ENCODE results near the gene IDI2.
"Not testable (repeated sequence)": the region's sequence is repeated elsewhere in the genome, so short reads cannot be mapped to it uniquely, and the experiment has no call there.

The IDI2 gene

GRCh38 chr10:1010703-1011102 lies 15.0 kb downstream of the IDI2 start:
- TF ChIP-seq, protein P1, sequence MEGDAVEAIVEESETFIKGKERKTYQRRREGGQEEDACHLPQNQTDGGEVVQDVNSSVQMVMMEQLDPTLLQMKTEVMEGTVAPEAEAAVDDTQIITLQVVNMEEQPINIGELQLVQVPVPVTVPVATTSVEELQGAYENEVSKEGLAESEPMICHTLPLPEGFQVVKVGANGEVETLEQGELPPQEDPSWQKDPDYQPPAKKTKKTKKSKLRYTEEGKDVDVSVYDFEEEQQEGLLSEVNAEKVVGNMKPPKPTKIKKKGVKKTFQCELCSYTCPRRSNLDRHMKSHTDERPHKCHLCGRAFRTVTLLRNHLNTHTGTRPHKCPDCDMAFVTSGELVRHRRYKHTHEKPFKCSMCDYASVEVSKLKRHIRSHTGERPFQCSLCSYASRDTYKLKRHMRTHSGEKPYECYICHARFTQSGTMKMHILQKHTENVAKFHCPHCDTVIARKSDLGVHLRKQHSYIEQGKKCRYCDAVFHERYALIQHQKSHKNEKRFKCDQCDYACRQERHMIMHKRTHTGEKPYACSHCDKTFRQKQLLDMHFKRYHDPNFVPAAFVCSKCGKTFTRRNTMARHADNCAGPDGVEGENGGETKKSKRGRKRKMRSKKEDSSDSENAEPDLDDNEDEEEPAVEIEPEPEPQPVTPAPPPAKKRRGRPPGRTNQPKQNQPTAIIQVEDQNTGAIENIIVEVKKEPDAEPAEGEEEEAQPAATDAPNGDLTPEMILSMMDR (IDR thresholded peaks at IDR 0.05; ENCODE audit: low read depth, low read length, missing control alignments): no peak
- H3K4me3 ChIP-seq (ENCODE audit: low read depth, low read length): no peak overlapping the region
- DNase-seq (ENCODE audit: low read depth): no peak

DNA sequence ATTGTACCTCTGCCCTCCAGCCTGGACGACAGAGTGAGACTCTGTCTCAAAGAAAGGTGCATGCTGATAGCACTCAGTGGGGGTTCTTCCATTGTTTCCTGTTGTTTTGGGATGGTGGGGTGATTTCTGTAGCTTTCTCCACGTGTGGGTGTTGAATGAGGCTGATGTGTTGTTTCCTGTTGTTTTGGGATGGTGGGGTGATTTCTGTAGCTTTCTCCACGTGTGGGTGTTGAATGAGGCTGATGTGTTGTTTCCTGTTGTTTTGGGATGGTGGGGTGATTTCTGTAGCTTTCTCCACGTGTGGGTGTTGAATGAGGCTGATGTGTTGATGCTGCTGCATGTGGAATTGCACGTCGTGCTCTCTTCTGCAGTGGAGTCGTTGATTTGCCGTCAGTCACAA lies 15.7 kb downstream of the IDI2 start:
- not testable (repeated sequence) for H3K4me3 ChIP-seq (ENCODE audit: low read depth, low read length); DNase-seq (ENCODE audit: low read depth)

DNA sequence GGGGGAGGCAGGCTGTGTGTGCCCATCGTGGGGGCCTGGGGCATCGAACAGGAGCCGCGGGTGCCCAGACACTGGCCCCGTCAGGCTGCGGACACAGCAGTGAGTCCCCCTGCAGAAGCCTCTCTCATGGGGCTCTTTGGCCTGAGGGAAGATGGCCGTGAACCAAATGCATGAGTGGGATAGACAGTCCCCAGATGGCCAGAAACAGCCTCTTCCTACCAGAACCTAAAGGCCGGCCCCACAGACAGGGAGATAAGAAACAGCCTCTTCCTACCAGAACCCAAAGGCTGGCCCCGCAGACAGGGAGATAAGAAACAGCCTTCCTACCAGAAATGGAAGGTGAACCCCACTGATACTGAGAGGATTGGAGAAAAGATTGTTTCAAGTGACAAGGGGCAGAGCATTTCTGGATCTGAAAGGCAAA lies 16.6 kb downstream of the IDI2 start:
- DNase-seq (ENCODE audit: low read depth): no peak
- TF ChIP-seq, protein P1 (IDR thresholded peaks at IDR 0.05; ENCODE audit: low read depth, low read length, missing control alignments): no peak
- H3K4me3 ChIP-seq (ENCODE audit: low read depth, low read length): no peak overlapping the region

DNA sequence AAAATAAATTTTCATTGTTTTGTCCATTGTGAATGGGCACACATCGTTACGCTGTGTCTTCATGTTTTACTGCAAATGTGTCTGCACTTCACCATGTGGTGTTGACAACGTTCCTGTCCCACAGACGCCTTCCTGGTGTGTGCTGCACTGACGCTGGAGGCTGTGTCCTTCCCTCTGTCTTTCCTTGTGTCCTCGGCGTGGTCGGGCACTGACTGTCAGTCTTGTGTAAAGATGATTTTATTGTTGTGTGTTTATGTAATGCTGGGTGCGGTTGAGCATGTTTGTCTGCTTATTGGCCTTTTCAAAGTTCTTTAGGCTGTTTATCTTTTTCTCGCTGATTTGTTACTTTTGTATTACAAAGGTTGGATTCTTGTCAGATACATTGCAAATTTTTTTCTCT lies 18.1 kb downstream of the IDI2 start:
- TF ChIP-seq, protein P1 (IDR thresholded peaks at IDR 0.05; ENCODE audit: low read depth, low read length, missing control alignments): no peak
- no peak for DNase-seq (ENCODE audit: low read depth)

DNA sequence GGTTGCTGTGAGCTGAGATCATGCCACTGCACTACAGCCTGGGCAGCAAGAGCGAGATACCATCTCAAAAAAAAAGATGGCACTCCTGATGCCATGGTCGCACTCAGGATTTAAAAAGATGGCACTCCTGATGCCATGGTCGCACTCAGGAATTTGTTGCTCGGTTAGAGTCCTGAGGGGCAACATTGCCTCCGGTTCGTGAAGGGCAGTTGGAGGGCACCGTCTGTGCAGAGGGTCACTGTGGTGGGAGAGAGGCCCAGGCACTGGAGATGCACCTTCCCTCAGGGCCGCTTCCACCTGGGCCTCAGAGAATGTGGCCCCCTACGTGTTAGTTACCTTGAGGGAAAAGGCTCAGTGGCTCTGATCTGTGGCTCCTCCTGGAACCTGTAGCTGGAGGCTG lies 19.1 kb downstream of the IDI2 start:
- TF ChIP-seq, protein P1 (IDR thresholded peaks at IDR 0.05; ENCODE audit: low read depth, low read length, missing control alignments): no peak
- H3K4me3 ChIP-seq (ENCODE audit: low read depth, low read length): no peak overlapping the region
- DNase-seq (ENCODE audit: low read depth): no peak

More for the DNA sequence above, 18.1 kb downstream of the IDI2 start:
- H3K4me3 ChIP-seq (ENCODE audit: low read depth, low read length): no peak overlapping the region

DNA sequence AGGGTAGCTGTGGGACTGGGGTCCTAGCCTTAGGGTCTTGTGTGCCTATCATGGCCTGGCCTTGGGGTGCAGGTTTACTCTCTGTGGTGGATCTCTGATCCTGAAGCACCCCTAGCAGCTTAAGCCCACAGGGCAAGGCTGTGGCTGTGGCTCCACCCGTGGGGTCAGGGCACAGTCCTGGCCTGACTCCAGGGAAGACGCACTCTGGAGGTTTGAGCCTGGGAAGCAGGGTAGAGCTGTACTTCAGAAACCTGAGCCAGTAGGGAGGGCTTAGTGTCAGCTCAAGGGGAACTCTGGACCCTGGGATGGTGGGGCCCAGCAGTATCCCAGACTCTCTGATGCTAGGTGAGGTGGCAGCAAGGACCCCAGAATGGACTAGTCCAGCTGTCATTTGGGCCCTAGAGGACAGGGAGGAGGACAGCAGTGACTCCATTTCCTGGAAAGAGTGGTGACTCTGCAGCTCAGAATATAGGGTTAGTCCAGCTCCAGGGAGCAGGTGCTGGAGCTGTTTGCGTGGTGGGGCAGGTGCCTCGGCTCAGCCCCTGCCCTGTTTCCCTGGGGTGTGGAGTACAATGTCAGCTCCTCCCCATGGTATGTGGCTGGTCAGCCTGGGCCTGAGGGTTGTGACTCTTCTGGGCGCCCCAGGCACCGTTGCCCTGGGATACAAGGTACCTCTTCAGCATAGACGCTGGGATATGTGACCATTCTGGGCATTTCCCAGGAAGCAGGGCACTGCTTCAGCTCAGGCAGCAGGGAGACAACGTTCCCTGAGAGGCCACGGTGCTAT lies 21.6 kb downstream of the IDI2 start:
- TF ChIP-seq, protein P1 (IDR thresholded peaks at IDR 0.05; ENCODE audit: low read depth, low read length, missing control alignments): no peak
- no peak for DNase-seq (ENCODE audit: low read depth)
- H3K4me3 ChIP-seq (ENCODE audit: low read depth, low read length): no peak overlapping the region

DNA sequence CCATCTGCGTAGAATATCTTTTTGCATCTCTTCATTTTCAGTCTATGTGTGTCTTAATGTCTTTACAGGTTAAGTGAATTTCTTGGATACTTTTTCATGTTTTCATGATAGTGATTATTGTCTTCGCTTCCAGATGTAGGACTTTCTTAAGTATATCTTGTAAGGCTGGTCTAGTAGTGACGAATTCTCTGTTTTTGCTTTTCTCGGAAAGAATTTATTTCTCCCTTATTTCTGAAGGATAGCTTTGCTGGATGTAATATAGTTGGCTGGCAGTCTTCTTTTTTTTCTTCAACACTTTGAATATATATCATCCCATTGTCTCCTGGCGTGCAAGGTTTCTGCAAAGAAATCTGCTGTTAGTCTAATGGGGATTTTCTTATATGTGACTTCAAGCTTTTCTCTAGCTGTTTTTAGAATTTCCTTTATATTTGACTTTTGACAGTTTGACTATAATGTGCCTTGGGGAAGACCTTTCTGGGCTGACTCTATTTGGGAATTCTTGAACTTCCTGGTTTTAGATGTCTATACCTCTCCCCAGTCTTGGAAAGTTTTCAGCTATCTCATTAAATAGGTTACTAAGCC lies 23.1 kb downstream of the IDI2 start:
- TF ChIP-seq, protein P1 (IDR thresholded peaks at IDR 0.05; ENCODE audit: low read depth, low read length, missing control alignments): no peak
- H3K4me3 ChIP-seq (ENCODE audit: low read depth, low read length): no peak overlapping the region
- DNase-seq (ENCODE audit: low read depth): no peak

Measured in GM12864 (cell line).